Coronary artery (tissue), 2 donors: Measurements from ENCODE around the gene NDUFA13.

Experiments used
- DNase-seq: peaks from one replicate; pipeline ENCODE4 v3.0.0-alpha.2; 2017; ENCODE audit warnings: low spot score
- H3K27ac ChIP-seq, 2 donors: fragments of 200-600 bp; sonication (generic); one replicate each; pipeline ENCODE4 v1.5.1; 2016 to 2019
- H3K4me3 ChIP-seq: fragments of 200-600 bp; sonication (generic); 2 replicates; pipeline ENCODE4 v1.5.1; 2016; ENCODE audit warnings: mild to moderate bottlenecking, moderate library complexity
- TF ChIP-seq, protein P1 (sequence below): fragments of 200-600 bp; sonication (generic); IDR thresholded peaks from one replicate; pipeline ENCODE4 v1.5.1; 2019; ENCODE audit warnings: antibody characterized with exemption

NDUFA13 gene

DNA sequence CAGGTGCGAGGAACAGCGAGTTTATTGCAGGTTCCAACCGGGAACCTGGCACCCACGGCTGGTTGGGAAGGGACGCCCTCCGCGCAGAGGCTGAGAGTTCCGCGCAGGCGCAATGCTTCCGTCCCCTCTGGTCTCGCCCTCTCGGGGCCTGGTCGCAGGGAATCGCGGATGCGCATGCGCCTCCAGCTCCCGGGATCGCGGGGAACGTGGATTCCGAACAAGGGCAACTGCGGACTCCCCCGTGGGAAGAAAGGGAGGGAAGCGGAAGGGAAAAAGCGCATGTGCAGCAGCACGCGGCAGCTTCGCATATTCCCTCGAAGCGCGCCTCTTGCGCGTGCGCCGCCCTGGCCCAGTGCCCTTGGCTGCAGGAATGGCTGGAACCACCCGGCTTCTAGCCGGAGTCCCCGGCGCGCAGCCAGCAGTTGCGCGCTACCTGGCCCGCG lies 1.8 kb upstream of the NDUFA13 start:
- no peak for DNase-seq
- H3K27ac ChIP-seq, result no peak overlapping the region
- TF ChIP-seq, protein P1, sequence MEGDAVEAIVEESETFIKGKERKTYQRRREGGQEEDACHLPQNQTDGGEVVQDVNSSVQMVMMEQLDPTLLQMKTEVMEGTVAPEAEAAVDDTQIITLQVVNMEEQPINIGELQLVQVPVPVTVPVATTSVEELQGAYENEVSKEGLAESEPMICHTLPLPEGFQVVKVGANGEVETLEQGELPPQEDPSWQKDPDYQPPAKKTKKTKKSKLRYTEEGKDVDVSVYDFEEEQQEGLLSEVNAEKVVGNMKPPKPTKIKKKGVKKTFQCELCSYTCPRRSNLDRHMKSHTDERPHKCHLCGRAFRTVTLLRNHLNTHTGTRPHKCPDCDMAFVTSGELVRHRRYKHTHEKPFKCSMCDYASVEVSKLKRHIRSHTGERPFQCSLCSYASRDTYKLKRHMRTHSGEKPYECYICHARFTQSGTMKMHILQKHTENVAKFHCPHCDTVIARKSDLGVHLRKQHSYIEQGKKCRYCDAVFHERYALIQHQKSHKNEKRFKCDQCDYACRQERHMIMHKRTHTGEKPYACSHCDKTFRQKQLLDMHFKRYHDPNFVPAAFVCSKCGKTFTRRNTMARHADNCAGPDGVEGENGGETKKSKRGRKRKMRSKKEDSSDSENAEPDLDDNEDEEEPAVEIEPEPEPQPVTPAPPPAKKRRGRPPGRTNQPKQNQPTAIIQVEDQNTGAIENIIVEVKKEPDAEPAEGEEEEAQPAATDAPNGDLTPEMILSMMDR, result no peak
- peak overlapping the region; percentile 46 for H3K4me3 ChIP-seq

DNA sequence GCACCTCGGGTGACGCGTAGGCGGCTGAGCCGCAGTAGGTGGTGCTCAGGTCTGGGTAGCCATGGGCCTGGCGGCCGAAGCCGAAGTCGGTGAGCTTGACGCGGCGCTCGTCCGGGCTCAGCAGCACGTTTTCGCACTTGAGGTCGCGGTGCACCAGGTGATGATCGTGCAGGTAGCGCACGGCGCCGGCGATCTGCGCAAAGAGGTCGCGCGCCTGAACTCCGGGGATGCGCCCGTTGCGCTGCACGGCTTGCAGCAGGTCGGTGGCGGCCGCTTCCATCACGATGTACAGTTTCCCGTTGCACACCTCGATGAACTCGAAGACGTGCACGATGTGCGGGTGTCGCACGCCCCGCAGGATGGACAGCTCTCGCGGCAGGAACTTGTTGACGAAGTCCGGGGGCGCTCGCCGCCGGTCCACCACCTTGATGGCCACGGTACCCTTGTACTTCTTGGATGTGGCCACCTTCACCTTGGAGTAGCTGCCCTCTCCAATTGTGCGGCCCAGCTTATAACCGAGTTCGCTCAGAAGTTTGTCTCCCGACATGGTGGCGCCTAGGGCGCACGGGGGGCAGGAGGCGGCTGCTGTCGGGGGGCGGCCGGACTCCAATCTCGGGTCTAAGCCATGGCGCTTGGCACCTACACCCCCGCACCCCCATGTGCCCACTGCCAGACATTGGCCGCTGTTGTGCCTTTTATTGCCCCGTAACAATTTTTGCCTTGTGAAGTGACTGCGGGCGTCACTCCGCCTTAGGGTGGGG lies 964 bp upstream of the NDUFA13 start, which contains the start of gene TSSK6:
Gene TSSK6, minus strand, starts transcription at position 668 of the 761 bp plus-strand sequence. Its CDS starts 121 bp downstream, at position 547.
- Histone ChIP-seq H3K27ac (peak within 1 kb of the TSS; percentile 68 to 94), H3K4me3 (peak within 1 kb of the TSS; percentile 95)
- TF ChIP-seq, protein P1, result no peak
- DNase-seq, result no peak

DNA sequence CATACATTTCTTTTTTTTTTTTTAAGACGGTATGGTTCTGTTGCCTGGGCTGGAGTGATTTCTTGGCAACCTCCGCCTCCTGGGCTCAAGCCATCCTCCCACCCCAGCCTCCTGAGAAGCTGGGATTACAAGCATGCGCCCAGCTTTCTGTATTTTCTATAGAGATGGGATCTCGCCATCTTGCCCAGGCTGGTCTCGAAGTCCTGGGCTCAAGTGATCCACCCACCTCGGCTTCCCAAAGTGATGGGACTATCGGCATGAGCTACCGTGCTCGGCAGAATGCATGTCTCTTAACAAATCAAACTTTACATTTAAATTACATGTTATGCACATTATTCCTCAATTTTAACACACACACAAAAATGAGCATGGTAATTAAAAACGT lies 1.2 kb downstream of the NDUFA13 start:
- H3K27ac ChIP-seq, result no peak overlapping the region
- no peak for DNase-seq
- H3K4me3 ChIP-seq, result no peak overlapping the region
- TF ChIP-seq, protein P1, result no peak

DNA sequence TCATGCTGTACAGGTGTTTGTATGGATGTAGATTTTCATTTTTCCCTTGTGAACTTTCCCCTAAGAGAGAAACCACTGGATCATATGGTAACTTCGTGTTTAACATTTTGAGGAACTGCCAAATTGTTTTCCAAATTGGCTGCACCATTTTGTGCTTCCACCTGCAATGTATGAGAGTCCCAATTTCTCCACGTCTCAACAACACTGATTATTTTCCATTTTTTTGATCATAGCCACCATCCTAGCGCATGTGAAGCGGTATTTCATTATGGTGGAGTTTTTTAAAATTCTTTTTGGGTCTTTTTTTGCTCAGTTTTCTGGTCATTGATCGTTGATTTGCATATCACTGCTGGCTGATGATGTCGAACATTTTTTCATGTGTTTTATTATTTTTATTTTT lies 5.0 kb downstream of the NDUFA13 start:
- Histone ChIP-seq H3K4me3 (no peak overlapping the region), H3K27ac (no peak overlapping the region)
- TF ChIP-seq, protein P1, result no peak
- DNase-seq, result no peak

DNA sequence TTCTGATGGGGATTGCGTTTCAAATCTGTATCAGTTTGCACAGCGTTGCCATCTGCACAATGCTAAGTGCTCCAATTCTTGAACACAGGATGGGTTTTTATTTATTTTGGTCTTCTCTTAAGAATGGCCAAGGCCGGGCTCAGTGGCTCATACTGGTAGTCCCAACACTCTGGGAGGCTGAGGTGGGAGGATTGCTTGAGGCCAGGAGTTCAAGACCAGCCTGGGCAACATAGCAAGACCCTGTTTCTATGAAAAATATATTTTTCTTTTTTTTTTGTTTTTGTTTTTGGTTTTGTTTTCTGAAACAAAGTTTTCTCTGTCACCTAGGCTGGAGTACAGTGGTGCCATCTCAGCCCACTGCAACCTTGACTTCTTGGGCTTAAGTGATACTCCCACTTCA lies 7.2 kb downstream of the NDUFA13 start:
- Histone ChIP-seq H3K4me3 (no peak overlapping the region), H3K27ac (no peak overlapping the region)
- DNase-seq, result no peak
- TF ChIP-seq, protein P1, result no peak

DNA sequence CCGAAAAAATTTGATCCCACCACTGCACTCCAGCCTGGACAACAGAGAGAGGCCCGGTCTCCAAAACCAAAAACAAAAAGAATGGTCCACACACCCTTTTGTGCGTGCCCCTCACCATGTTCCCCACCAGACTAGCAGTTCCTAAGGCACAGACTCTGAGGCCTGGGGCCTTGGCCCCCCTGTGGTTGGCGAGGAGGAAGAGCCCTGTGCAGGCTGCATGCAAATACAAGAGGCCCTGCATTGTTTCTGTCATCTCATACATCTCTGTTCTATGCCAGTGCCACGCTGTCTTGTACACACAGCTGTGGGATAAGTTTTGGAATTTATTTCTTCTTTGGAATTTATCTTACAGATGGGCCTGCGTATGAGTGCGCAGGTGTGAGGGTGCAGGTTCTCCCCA lies 8.0 kb downstream of the NDUFA13 start:
- no peak overlapping the region for H3K27ac ChIP-seq
- H3K4me3 ChIP-seq, result no peak overlapping the region
- TF ChIP-seq, protein P1, result no peak
- no peak for DNase-seq
